ENCODE results near the gene CAPN5. TPM values are rescaled to one million over a fixed set of nuclear protein-coding genes. Genes with fewer than 3 reads are reported as not detected.

CAPN5 gene
- total and polyA plus RNA-seq, 10 of the 15 experiments (the other 5 are each of a cell fraction or from before 2014, with no cell fraction given), result 0.02 to 0.33 (median 0.07) TPM; not detected in 3

- Histone ChIP-seq H3K4me2 (ENCODE audit: control insufficient read depth, insufficient read depth) (no peak overlapping the region), H3K36me3 (ENCODE audit: control insufficient read depth in 2 of 2, insufficient read depth in 2 of 2, low read length in 1 of 2) (no peaks in the 10 kb centered on the region), H3K27ac (ENCODE audit: control insufficient read depth, insufficient read depth) (no peak overlapping the region), H3K4me1 (ENCODE audit: control insufficient read depth, insufficient read depth, low read length) (no peaks in the 10 kb centered on the region), H3K27me3 (replicated peaks in 1 of 2; ENCODE audit: control insufficient read depth in 2 of 2, insufficient read depth in 2 of 2, low read length in 1 of 2) (peaks cover 0 to 2% of the 10 kb centered on the region in 2 experiments; a peak in 2 of 4 replicates), H3K79me2 (ENCODE audit: control insufficient read depth, insufficient read depth, low read length) (no peaks in the 10 kb centered on the region), H2AFZ (ENCODE audit: control insufficient read depth, low read depth, low read length) (no peak overlapping the region), H3K9me3 (replicated peaks; ENCODE audit: control insufficient read depth, insufficient read depth, low read length) (no peaks in the 10 kb centered on the region), H4K20me1 (ENCODE audit: control insufficient read depth, insufficient read depth) (no peaks in the 10 kb centered on the region), H3K4me3 (no peak overlapping the region), H3K9ac (ENCODE audit: control insufficient read depth, insufficient read depth, low read length) (no peak overlapping the region)
- ChIA-PET POLR2A (no interaction called here), SMC1A (ENCODE audit: uncharacterized antibody, unreplicated experiment) (no interaction called here), RAD21 (ENCODE audit: unreplicated experiment) (no interaction called here), CTCF (interaction anchor here (1.1 to 1.4 kb wide), 2 partner anchors 13 to 182 kb away, joined by 4 to 6 read pairs; no protein-coding TSS in a partner anchor)
- 17% methylated on average over 8 of the region's 8 CpGs for WGBS (ENCODE audit: insufficient coverage, insufficient replicate concordance, low lambda C conversion rate, missing lambda C conversion rate)
- peak; percentile 41; the same call in 2 of the 3 replicates for ATAC-seq
- in situ Hi-C loops (cut with MboI), result no loop called here
- FAIRE-seq, result no peak
- no peak for TF ChIP-seq ZNF687 (IDR thresholded peaks at IDR 0.05)
- no peak for TF ChIP-seq FOXK2 (IDR thresholded peaks at IDR 0.05)
- no peak for TF ChIP-seq FOS (IDR thresholded peaks at IDR 0.05; ENCODE audit: borderline replicate concordance, extremely low read depth, insufficient read length)
- no peak for TF ChIP-seq ZZZ3 (IDR thresholded peaks at IDR 0.05; ENCODE audit: control insufficient read depth, insufficient read length, low read depth)
- no peak for TF ChIP-seq ZNF592 (IDR thresholded peaks at IDR 0.05)
- TF ChIP-seq GATAD2B (conservative IDR thresholded peaks at IDR 0.05; ENCODE audit: low read depth), result no peak
- intact Hi-C loops (cut with micrococcal nuclease; ENCODE audit: unreplicated experiment), result loop anchor here (10.0 kb wide), 1 partner anchor 370 kb away; no protein-coding TSS in a partner anchor
- no TSS peak for BruUV-seq (replicated peaks)
- DNase-seq (ENCODE audit: low read depth, low spot score), result no peak
Measured at GRCh38 chr11:77104727-77105126, 38.0 kb downstream of the CAPN5 start.
